HepG2 (cell line): ENCODE data around the gene CADPS2. TPM values are rescaled to one million over a fixed set of nuclear protein-coding genes. Genes with fewer than 3 reads are reported as not detected.

Experiments
- ARNT ChIP-seq: fragments of 450-650 bp; IDR thresholded peaks from 2 replicates; pipeline ENCODE4 v1.6.1; 2017
- ATAD3A ChIP-seq: sonication (generic); formaldehyde crosslinking; IDR thresholded peaks from 2 replicates; pipeline ENCODE4 v1.4.0; 2020; ENCODE audit warnings: missing genetic modification reagents
- FOXM1 ChIP-seq: sonication (generic); formaldehyde crosslinking; IDR thresholded peaks from 2 replicates; pipeline ENCODE4 v1.5.0; 2020; ENCODE audit warnings: missing genetic modification reagents
- GATAD2A ChIP-seq: IDR thresholded peaks from 2 replicates; pipeline ENCODE4 v1.6.1; 2016
- GLI4 ChIP-seq: sonication (generic); formaldehyde crosslinking; IDR thresholded peaks from 2 replicates; pipeline ENCODE4 v1.5.1; 2020; ENCODE audit warnings: missing genetic modification reagents, mild to moderate bottlenecking, moderate library complexity, borderline replicate concordance
- HOXD1 ChIP-seq: sonication (generic); formaldehyde crosslinking; IDR thresholded peaks from 2 replicates; pipeline ENCODE4 v1.5.0; 2020; ENCODE audit warnings: missing genetic modification reagents
- KDM3A ChIP-seq: IDR thresholded peaks from 2 replicates; pipeline ENCODE4 v1.6.1; 2018; ENCODE audit warnings: low read depth, missing compliant biosample characterization
- NR3C1 ChIP-seq: sonication (generic); formaldehyde crosslinking; IDR thresholded peaks from 2 replicates; pipeline ENCODE4 v1.4.0; 2020; ENCODE audit warnings: missing genetic modification reagents
- POLR2G ChIP-seq: fragments of 200-400 bp; formaldehyde crosslinking; IDR thresholded peaks from 2 replicates; pipeline ENCODE4 v1.6.1; 2018; ENCODE audit warnings: mild to moderate bottlenecking, low read depth, low read length, moderate library complexity
- PRPF4 ChIP-seq: fragments of 200-400 bp; formaldehyde crosslinking; IDR thresholded peaks from 2 replicates; pipeline ENCODE4 v1.6.1; 2016; ENCODE audit warnings: low read length, low read depth; ENCODE audit not compliant: poor library complexity, severe bottlenecking
- STAT5B ChIP-seq: sonication (generic); formaldehyde crosslinking; IDR thresholded peaks from 2 replicates; pipeline ENCODE4 v1.4.0; 2020; ENCODE audit warnings: missing genetic modification reagents
- ZBTB33 ChIP-seq: sonication (generic); formaldehyde crosslinking; IDR thresholded peaks from 2 replicates; pipeline ENCODE4 v1.4.0; 2020; ENCODE audit warnings: missing genetic modification reagents
- ZFP62 ChIP-seq: sonication (generic); formaldehyde crosslinking; IDR thresholded peaks from 2 replicates; pipeline ENCODE4 v1.4.0; 2020; ENCODE audit warnings: missing genetic modification reagents
- ZNF510 ChIP-seq: sonication (generic); formaldehyde crosslinking; IDR thresholded peaks from 2 replicates; pipeline ENCODE4 v1.4.0; 2020; ENCODE audit warnings: low read depth, mild to moderate bottlenecking, missing genetic modification reagents
- ZNF614 ChIP-seq: IDR thresholded peaks from 2 replicates; pipeline ENCODE4 v1.6.1; 2018; ENCODE audit warnings: missing biosample characterization, missing genetic modification reagents, inconsistent platforms, borderline replicate concordance
- ZNF724P ChIP-seq: sonication (generic); formaldehyde crosslinking; IDR thresholded peaks from 2 replicates; pipeline ENCODE4 v1.8.0; 2022; ENCODE audit warnings: missing genetic modification reagents, borderline replicate concordance
- ZNF784 ChIP-seq: sonication (generic); formaldehyde crosslinking; IDR thresholded peaks from 2 replicates; pipeline ENCODE4 v1.5.1; 2020; ENCODE audit warnings: missing genetic modification reagents, mild to moderate bottlenecking, borderline replicate concordance
- polyA plus RNA-seq, 8 experiments: library from polyadenylated mRNA; depleted of rRNA in 3 of 8; stranded (reverse) in 7 of 8; unstranded in 1 of 8; fragments of >200 nt; fragmentation: Illumina TruSeq in 4 of 8; extraction: Trizol in 4 of 8; gene quantifications; 2 replicates each; pipeline versions ENCODE4 v1.2.1 to v1.2.3, GENCODE V29; 2011 to 2016; ENCODE audit warnings: low read depth in 4 of 8, missing spikeins in 1 of 8, mixed read lengths in 1 of 8; ENCODE audit not compliant: insufficient read depth in 1 of 8
- total RNA-seq, 5 experiments: library from RNA; depleted of rRNA; stranded (reverse); fragments of >200 nt; fragmentation: Illumina TruSeq; extraction: Trizol; gene quantifications; 2 replicates each; pipeline ENCODE4 v1.2.3, GENCODE V29; 2016; ENCODE audit warnings: low read depth in 1 of 5
- TF ChIP-seq, protein P1 (sequence below): sonication (generic); formaldehyde crosslinking; IDR thresholded peaks from 2 replicates; pipeline ENCODE4 v1.4.0; 2020; ENCODE audit warnings: missing genetic modification reagents, borderline replicate concordance
- TF ChIP-seq, protein P2 (sequence below): conservative IDR thresholded peaks from 2 replicates; pipeline ENCODE4 v1.6.1; 2018; ENCODE audit warnings: missing genetic modification reagents
- TF ChIP-seq, protein P3 (sequence below): sonication (generic); formaldehyde crosslinking; IDR thresholded peaks from 2 replicates; pipeline ENCODE4 v1.4.0; 2020; ENCODE audit warnings: missing genetic modification reagents

Gene CADPS2
- total and polyA plus RNA-seq, 2 of the 13 experiments (the other 11 are each of a cell fraction or from before 2014, with no cell fraction given), result 17.6 to 43.8 TPM

- TF ChIP-seq, protein P1, sequence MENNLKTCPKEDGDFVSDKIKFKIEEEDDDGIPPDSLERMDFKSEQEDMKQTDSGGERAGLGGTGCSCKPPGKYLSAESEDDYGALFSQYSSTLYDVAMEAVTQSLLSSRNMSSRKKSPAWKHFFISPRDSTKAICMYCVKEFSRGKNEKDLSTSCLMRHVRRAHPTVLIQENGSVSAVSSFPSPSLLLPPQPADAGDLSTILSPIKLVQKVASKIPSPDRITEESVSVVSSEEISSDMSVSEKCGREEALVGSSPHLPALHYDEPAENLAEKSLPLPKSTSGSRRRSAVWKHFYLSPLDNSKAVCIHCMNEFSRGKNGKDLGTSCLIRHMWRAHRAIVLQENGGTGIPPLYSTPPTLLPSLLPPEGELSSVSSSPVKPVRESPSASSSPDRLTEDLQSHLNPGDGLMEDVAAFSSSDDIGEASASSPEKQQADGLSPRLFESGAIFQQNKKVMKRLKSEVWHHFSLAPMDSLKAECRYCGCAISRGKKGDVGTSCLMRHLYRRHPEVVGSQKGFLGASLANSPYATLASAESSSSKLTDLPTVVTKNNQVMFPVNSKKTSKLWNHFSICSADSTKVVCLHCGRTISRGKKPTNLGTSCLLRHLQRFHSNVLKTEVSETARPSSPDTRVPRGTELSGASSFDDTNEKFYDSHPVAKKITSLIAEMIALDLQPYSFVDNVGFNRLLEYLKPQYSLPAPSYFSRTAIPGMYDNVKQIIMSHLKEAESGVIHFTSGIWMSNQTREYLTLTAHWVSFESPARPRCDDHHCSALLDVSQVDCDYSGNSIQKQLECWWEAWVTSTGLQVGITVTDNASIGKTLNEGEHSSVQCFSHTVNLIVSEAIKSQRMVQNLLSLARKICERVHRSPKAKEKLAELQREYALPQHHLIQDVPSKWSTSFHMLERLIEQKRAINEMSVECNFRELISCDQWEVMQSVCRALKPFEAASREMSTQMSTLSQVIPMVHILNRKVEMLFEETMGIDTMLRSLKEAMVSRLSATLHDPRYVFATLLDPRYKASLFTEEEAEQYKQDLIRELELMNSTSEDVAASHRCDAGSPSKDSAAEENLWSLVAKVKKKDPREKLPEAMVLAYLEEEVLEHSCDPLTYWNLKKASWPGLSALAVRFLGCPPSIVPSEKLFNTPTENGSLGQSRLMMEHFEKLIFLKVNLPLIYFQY (CRISPR knock-in tag), result no peak
- TF ChIP-seq ZNF614, result no peak
- TF ChIP-seq ZNF510 (CRISPR knock-in tag), result no peak
- no peak for TF ChIP-seq KDM3A (CRISPR knock-in tag)
- no peak for TF ChIP-seq HOXD1 (CRISPR knock-in tag)
- no peak for TF ChIP-seq GLI4
- TF ChIP-seq ZNF784, result no peak
- no peak for TF ChIP-seq ZFP62 (CRISPR knock-in tag)
- no peak for TF ChIP-seq PRPF4
- TF ChIP-seq, protein P2, sequence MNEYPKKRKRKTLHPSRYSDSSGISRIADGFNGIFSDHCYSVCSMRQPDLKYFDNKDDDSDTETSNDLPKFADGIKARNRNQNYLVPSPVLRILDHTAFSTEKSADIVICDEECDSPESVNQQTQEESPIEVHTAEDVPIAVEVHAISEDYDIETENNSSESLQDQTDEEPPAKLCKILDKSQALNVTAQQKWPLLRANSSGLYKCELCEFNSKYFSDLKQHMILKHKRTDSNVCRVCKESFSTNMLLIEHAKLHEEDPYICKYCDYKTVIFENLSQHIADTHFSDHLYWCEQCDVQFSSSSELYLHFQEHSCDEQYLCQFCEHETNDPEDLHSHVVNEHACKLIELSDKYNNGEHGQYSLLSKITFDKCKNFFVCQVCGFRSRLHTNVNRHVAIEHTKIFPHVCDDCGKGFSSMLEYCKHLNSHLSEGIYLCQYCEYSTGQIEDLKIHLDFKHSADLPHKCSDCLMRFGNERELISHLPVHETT (CRISPR knock-in tag), result no peak
- TF ChIP-seq NR3C1 (CRISPR knock-in tag), result no peak
- peak; percentile 48 for TF ChIP-seq GATAD2A
- TF ChIP-seq STAT5B (CRISPR knock-in tag), result no peak
- TF ChIP-seq ZBTB33 (CRISPR knock-in tag), result no peak
- no peak for TF ChIP-seq ZNF724P (CRISPR knock-in tag)
- no peak for TF ChIP-seq POLR2G
- TF ChIP-seq, protein P3, sequence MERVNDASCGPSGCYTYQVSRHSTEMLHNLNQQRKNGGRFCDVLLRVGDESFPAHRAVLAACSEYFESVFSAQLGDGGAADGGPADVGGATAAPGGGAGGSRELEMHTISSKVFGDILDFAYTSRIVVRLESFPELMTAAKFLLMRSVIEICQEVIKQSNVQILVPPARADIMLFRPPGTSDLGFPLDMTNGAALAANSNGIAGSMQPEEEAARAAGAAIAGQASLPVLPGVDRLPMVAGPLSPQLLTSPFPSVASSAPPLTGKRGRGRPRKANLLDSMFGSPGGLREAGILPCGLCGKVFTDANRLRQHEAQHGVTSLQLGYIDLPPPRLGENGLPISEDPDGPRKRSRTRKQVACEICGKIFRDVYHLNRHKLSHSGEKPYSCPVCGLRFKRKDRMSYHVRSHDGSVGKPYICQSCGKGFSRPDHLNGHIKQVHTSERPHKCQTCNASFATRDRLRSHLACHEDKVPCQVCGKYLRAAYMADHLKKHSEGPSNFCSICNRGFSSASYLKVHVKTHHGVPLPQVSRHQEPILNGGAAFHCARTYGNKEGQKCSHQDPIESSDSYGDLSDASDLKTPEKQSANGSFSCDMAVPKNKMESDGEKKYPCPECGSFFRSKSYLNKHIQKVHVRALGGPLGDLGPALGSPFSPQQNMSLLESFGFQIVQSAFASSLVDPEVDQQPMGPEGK (CRISPR knock-in tag), result no peak
- no peak for TF ChIP-seq ATAD3A (CRISPR knock-in tag)
- TF ChIP-seq FOXM1 (CRISPR knock-in tag), result no peak
- no peak for TF ChIP-seq ARNT
Observed at GRCh38 chr7:122849322-122849956, 36.8 kb downstream of the CADPS2 start (continued).
